ENCODE data around the gene GRAP.
"Not testable (repeated sequence)": the region's sequence is repeated elsewhere in the genome, so short reads cannot be mapped to it uniquely, and the experiment has no call there.

Gene GRAP

GRCh38 chr17:19021011-19021621 is 25.6 kb downstream of the GRAP start:
- H3K27ac ChIP-seq (ENCODE audit: low read depth, low read length); H3K36me3 ChIP-seq (ENCODE audit: control insufficient read depth, insufficient read depth, low read length); H3K27me3 ChIP-seq (ENCODE audit: control insufficient read depth, insufficient read depth, low read length); H3K4me3 ChIP-seq (ENCODE audit: low read length); H3K4me1 ChIP-seq (ENCODE audit: control insufficient read depth, insufficient read depth, low read length); H3K9ac ChIP-seq (ENCODE audit: low read length): not testable (repeated sequence)

DNA sequence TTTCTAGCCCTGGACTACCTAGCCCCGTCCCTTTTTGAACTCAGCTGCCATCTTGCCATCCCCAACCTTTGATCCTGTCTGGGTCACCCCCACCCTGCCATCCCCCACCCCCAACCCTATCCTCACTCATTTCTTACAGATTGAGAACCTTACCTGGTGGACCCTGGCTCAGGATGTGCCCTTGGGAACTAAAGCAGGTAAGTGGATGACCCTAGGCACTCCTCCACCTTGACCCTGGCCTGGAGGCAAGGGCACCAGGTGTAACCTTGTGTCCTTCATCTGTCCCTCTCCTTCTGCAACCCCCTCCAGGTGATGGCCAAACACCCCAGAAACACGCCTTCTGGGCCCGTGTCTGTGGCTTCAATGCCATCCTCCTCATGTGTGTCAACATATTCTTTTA is 26.7 kb downstream of the GRAP start:
- Histone ChIP-seq H3K27ac (ENCODE audit: low read depth, low read length) (no peak overlapping the region), H3K27me3 (ENCODE audit: control insufficient read depth, insufficient read depth, low read length) (no peaks in the 10 kb centered on the region), H3K9ac (ENCODE audit: low read length) (no peak overlapping the region)

DNA sequence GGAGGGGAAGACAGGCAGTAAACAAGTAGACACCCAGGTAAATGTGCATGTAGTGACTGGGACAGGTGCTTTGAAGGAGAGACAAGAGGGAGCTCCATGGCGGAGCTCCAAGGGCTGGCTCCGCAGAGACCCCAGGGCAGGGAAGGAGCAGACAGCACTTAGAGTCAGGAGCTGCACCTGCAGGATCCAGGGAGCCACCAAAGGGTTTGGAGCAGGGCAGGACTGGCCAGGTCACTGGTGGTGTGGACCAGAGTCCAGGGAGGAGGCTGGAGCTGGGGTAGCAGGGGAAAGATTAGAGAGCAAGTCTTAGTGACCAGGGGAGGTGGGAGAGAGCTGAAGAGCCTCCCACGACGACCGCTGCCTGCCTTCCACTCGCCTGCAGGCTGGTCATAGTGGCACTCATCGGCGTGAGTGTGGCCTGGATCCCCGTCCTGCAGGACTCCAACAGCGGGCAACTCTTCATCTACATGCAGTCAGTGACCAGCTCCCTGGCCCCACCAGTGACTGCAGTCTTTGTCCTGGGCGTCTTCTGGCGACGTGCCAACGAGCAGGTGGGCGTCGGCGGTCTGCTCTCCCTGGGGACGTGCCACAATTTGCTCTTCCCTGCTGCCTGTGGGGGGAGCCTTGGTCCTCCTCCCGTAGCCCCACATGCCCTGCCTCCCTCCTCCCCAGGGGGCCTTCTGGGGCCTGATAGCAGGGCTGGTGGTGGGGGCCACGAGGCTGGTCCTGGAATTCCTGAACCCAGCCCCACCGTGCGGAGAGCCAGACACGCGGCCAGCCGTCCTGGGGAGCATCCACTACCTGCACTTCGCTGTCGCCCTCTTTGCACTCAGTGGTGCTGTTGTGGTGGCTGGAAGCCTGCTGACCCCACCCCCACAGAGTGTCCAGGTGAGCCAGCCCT is 27.5 kb downstream of the GRAP start:
- Histone ChIP-seq H3K36me3 (ENCODE audit: control insufficient read depth, insufficient read depth, low read length) (no peaks in the 10 kb centered on the region), H3K4me1 (ENCODE audit: control insufficient read depth, insufficient read depth, low read length) (no peaks in the 10 kb centered on the region), H3K9ac (ENCODE audit: low read length) (no peak overlapping the region), H3K27ac (ENCODE audit: low read depth, low read length) (no peak overlapping the region), H3K27me3 (ENCODE audit: control insufficient read depth, insufficient read depth, low read length) (no peaks in the 10 kb centered on the region), H3K4me3 (ENCODE audit: low read length) (no peak overlapping the region)

More for the DNA sequence above, 26.7 kb downstream of the GRAP start:
- Histone ChIP-seq H3K36me3 (ENCODE audit: control insufficient read depth, insufficient read depth, low read length) (no peaks in the 10 kb centered on the region), H3K4me3 (ENCODE audit: low read length) (no peak overlapping the region), H3K4me1 (ENCODE audit: control insufficient read depth, insufficient read depth, low read length) (no peaks in the 10 kb centered on the region)

DNA sequence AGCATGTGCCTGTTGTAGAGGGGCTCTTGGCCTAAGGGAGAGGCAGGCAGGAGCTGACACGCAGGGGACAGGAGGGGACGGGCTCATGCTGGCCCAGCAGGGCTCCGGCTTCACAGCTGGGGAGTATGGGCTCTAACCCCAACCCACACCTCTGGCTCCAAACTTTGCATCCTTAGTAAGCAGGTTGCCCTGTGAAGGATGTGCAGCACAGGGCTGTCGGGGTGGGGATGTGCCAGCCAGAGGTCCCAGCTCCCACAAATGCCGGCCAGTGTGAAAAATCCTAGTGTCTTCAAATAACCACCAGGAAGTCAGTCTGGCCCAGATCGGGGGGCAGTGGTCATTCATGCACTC is 28.2 kb downstream of the GRAP start:
- Histone ChIP-seq H3K9ac (ENCODE audit: low read length) (no peak overlapping the region), H3K4me1 (ENCODE audit: control insufficient read depth, insufficient read depth, low read length) (no peaks in the 10 kb centered on the region), H3K27me3 (ENCODE audit: control insufficient read depth, insufficient read depth, low read length) (no peaks in the 10 kb centered on the region), H3K4me3 (ENCODE audit: low read length) (no peak overlapping the region), H3K27ac (ENCODE audit: low read depth, low read length) (no peak overlapping the region), H3K36me3 (ENCODE audit: control insufficient read depth, insufficient read depth, low read length) (no peaks in the 10 kb centered on the region)

DNA sequence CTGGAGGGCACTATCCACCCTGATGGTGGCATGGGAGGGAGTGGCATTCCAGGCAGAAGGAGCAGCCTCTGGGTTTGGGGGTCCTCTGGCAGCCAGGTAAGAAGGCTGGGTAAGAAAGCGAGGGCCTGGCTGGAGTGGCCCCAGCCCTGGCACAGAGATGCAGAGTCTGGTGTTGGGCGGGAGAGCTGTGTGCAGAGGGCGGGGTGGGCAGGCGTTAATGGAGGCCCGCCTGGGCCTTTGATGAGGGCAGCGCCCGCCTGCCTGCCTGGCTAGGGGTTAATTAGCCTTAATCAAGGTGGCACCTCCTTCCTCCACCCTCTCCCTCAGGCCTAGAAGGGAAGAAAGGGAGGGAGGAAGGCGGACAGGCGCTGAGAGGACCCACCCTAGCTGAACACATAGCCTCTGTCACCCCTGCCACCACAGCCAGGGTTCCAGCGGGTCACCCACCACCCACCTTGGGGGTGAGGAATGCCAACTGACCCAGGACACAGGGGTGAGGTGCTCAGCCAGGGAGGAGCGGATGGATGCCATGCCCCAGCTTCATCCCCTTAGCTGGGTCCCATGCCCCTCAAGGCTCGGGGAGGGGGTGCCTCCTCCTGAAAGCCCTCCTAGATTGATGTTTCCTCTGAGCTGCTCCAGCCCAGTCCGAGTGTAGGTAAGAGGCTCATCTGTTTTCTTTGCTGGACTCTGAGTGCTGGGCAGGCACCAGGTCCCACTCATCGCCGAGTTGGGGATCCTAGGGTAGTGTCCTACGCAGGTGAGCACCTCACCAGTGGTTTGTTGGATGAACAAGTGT is 28.8 kb downstream of the GRAP start:
- no peaks in the 10 kb centered on the region for H3K4me1 ChIP-seq (ENCODE audit: control insufficient read depth, insufficient read depth, low read length)
- no peaks in the 10 kb centered on the region for H3K27me3 ChIP-seq (ENCODE audit: control insufficient read depth, insufficient read depth, low read length)
- H3K9ac ChIP-seq (ENCODE audit: low read length) = no peak overlapping the region
- no peak overlapping the region for H3K4me3 ChIP-seq (ENCODE audit: low read length)
- no peak overlapping the region for H3K27ac ChIP-seq (ENCODE audit: low read depth, low read length)
- H3K36me3 ChIP-seq (ENCODE audit: control insufficient read depth, insufficient read depth, low read length) = no peaks in the 10 kb centered on the region

GRCh38 chr17:19017401-19017800 is 29.4 kb downstream of the GRAP start:
- H3K27ac ChIP-seq (ENCODE audit: low read depth, low read length) = no peak overlapping the region
- no peak overlapping the region for H3K9ac ChIP-seq (ENCODE audit: low read length)
- no peak overlapping the region for H3K4me3 ChIP-seq (ENCODE audit: low read length)
- no peaks in the 10 kb centered on the region for H3K36me3 ChIP-seq (ENCODE audit: control insufficient read depth, insufficient read depth, low read length)
- H3K4me1 ChIP-seq (ENCODE audit: control insufficient read depth, insufficient read depth, low read length) = no peaks in the 10 kb centered on the region
- no peaks in the 10 kb centered on the region for H3K27me3 ChIP-seq (ENCODE audit: control insufficient read depth, insufficient read depth, low read length)

DNA sequence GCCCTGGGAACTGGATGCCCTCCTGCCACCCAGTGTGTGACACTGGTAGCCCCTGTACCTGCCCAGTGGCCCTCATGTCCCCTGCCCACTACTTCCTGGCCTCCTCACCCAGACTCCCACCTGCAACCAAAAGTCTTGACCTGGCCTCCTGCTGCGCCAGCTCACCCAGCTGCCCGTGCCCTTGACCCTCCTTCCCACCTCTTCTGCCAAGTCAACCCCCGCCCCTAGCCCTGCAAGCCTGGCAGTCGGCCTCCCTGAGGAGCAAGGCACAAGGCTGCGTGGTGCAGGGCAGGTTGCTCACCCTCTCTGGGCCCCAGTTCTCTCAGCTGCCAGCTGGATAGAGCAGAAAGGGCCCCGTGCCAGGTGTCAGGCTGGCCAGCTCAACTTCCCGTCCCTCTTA is 29.9 kb downstream of the GRAP start:
- no peaks in the 10 kb centered on the region for H3K4me1 ChIP-seq (ENCODE audit: control insufficient read depth, insufficient read depth, low read length)

GRCh38 chr17:19016297-19016696 is 30.5 kb downstream of the GRAP start:
- H3K27me3 ChIP-seq (ENCODE audit: control insufficient read depth, insufficient read depth, low read length) = no peaks in the 10 kb centered on the region
- no peaks in the 10 kb centered on the region for H3K36me3 ChIP-seq (ENCODE audit: control insufficient read depth, insufficient read depth, low read length)
- no peak overlapping the region for H3K4me3 ChIP-seq (ENCODE audit: low read length)
- no peaks in the 10 kb centered on the region for H3K4me1 ChIP-seq (ENCODE audit: control insufficient read depth, insufficient read depth, low read length)
- no peak overlapping the region for H3K9ac ChIP-seq (ENCODE audit: low read length)
- no peak overlapping the region for H3K27ac ChIP-seq (ENCODE audit: low read depth, low read length)

More for the DNA sequence above, 29.9 kb downstream of the GRAP start:
- no peak overlapping the region for H3K27ac ChIP-seq (ENCODE audit: low read depth, low read length)
- no peaks in the 10 kb centered on the region for H3K27me3 ChIP-seq (ENCODE audit: control insufficient read depth, insufficient read depth, low read length)
- H3K9ac ChIP-seq (ENCODE audit: low read length) = no peak overlapping the region
- no peaks in the 10 kb centered on the region for H3K36me3 ChIP-seq (ENCODE audit: control insufficient read depth, insufficient read depth, low read length)
- H3K4me3 ChIP-seq (ENCODE audit: low read length) = no peak overlapping the region

GRCh38 chr17:19015428-19015827 is 31.3 kb downstream of the GRAP start:
- Histone ChIP-seq H3K27ac (ENCODE audit: low read depth, low read length) (no peak overlapping the region), H3K9ac (ENCODE audit: low read length) (no peak overlapping the region), H3K4me1 (ENCODE audit: control insufficient read depth, insufficient read depth, low read length) (no peaks in the 10 kb centered on the region), H3K4me3 (ENCODE audit: low read length) (no peak overlapping the region), H3K36me3 (ENCODE audit: control insufficient read depth, insufficient read depth, low read length) (no peaks in the 10 kb centered on the region), H3K27me3 (ENCODE audit: control insufficient read depth, insufficient read depth, low read length) (no peaks in the 10 kb centered on the region)

DNA sequence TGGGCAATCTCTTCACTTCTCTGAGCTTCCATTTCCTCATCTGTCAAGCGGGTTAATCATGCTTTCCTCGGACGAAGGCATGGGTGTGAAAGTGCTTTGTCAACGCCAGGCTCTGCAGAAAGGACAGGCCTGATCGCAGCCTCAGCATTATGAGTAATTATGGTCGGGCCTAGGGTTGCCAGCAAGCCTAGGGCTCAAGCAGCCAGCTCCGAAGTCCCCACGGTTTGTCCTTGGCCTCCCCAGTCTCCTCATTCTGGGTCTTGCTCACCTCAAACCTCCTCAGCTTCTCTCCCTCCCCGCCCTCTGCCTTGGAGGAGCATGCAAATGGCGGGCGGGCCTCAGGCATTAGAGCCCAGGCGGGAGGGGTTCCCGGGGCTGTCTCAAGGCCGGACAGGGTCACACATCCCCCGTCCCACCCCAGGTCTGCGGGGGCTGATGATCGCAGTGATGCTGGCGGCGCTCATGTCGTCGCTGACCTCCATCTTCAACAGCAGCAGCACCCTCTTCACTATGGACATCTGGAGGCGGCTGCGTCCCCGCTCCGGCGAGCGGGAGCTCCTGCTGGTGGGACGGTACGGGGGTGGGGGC is 32.0 kb downstream of the GRAP start:
- Histone ChIP-seq H3K4me1 (ENCODE audit: control insufficient read depth, insufficient read depth, low read length) (no peaks in the 10 kb centered on the region), H3K27ac (ENCODE audit: low read depth, low read length) (no peak overlapping the region), H3K27me3 (ENCODE audit: control insufficient read depth, insufficient read depth, low read length) (no peaks in the 10 kb centered on the region), H3K9ac (ENCODE audit: low read length) (no peak overlapping the region), H3K4me3 (ENCODE audit: low read length) (no peak overlapping the region), H3K36me3 (ENCODE audit: control insufficient read depth, insufficient read depth, low read length) (no peaks in the 10 kb centered on the region)

- Histone ChIP-seq H3K36me3 (ENCODE audit: control insufficient read depth, insufficient read depth, low read length) (no peaks in the 10 kb centered on the region), H3K27me3 (ENCODE audit: control insufficient read depth, insufficient read depth, low read length) (no peaks in the 10 kb centered on the region), H3K4me1 (ENCODE audit: control insufficient read depth, insufficient read depth, low read length) (no peaks in the 10 kb centered on the region), H3K9ac (ENCODE audit: low read length) (no peak overlapping the region), H3K27ac (ENCODE audit: low read depth, low read length) (no peak overlapping the region), H3K4me3 (ENCODE audit: low read length) (no peak overlapping the region)
Measured at GRCh38 chr17:19013806-19014627, 32.7 kb downstream of the GRAP start.

Data from rectal smooth muscle tissue (tissue), 1 donor.